ENCODE data around the gene VAX1.

- no peak for TF ChIP-seq POLR2AphosphoS5 (IDR thresholded peaks at IDR 0.05; ENCODE audit: insufficient read depth, low read depth, low read length)
- TF ChIP-seq CTCF (IDR thresholded peaks at IDR 0.05; ENCODE audit: extremely low read depth in 1 of 2, insufficient read depth in 1 of 2, low read depth in 1 of 2, low read length in 2 of 2): no peak
- TF ChIP-seq POLR2A (IDR thresholded peaks at IDR 0.05; ENCODE audit: low read depth, low read length): no peak
- TF ChIP-seq EZH2 (IDR thresholded peaks at IDR 0.05; ENCODE audit: borderline replicate concordance, low read depth, low read length, severe bottlenecking): no peak
- no peak for TF ChIP-seq GATA2 (IDR thresholded peaks at IDR 0.05; ENCODE audit: insufficient read depth, insufficient read length, low read depth, low read length)
- TF ChIP-seq FOS (IDR thresholded peaks at IDR 0.05; ENCODE audit: borderline replicate concordance, insufficient read depth, low read length): no peak
- no peak for TF ChIP-seq JUN (IDR thresholded peaks at IDR 0.05; ENCODE audit: borderline replicate concordance, insufficient read depth, insufficient read length, low read depth)
Measured at GRCh38 chr10:117145019-117145418, 6.9 kb upstream of the VAX1 start.
